Stomach (tissue), 4 donors: ENCODE results near the gene PSMD14.

Source experiments
- CTCF ChIP-seq, 7 experiments: fragments of 450-650 bp in 4 of 7; fragments of 200-600 bp in 3 of 7; sonication (generic) in 3 of 7; IDR thresholded peaks; one replicate each; pipeline ENCODE4 v1.5.1; 2016 to 2019; ENCODE audit warnings: antibody characterized with exemption in 7 of 7, control low read depth in 2 of 7, mild to moderate bottlenecking in 1 of 7
- POLR2A ChIP-seq, 4 donors: fragments of 450-650 bp; IDR thresholded peaks; one replicate each; pipeline ENCODE4 v1.6.1; 2016; ENCODE audit warnings: antibody characterized with exemption in 4 of 4, control low read depth in 2 of 4, mild to moderate bottlenecking in 1 of 4, moderate library complexity in 1 of 4

- TF ChIP-seq POLR2A (IDR thresholded peaks at IDR 0.05) (no peak), CTCF (IDR thresholded peaks at IDR 0.05) (no peak)
Measured at GRCh38 chr2:161373942-161374341, 65.7 kb downstream of the PSMD14 start.
